Osteoblast (primary cell): ENCODE data around the gene STARD10. TPM values are rescaled to one million over a fixed set of nuclear protein-coding genes. Genes with fewer than 3 reads are reported as not detected.

Experiments
- DNase-seq: peaks from one replicate; pipeline ENCODE4 v3.0.0; 2011; ENCODE audit warnings: low spot score, mixed read lengths; ENCODE audit not compliant: insufficient read length; ENCODE audit errors: missing footprints
- H2AFZ ChIP-seq: 2 replicates; pipeline ENCODE4 v1.6.0; 2011; ENCODE audit warnings: mild to moderate bottlenecking, low read length
- H3K27ac ChIP-seq: 2 replicates; pipeline ENCODE4 v1.5.1; 2011; ENCODE audit warnings: mild to moderate bottlenecking, low read depth, low read length, moderate library complexity
- H3K27me3 ChIP-seq: 2 replicates; pipeline ENCODE4 v1.6.0; 2012; ENCODE audit warnings: mild to moderate bottlenecking, control low read depth, inconsistent platforms, low read length, moderate library complexity; ENCODE audit not compliant: insufficient read depth
- H3K36me3 ChIP-seq: 2 replicates; pipeline ENCODE4 v1.5.1; 2011; ENCODE audit warnings: mild to moderate bottlenecking, low read length, control low read depth, moderate library complexity; ENCODE audit not compliant: insufficient read depth
- H3K4me1 ChIP-seq: 2 replicates; pipeline ENCODE4 v1.5.1; 2011; ENCODE audit warnings: mild to moderate bottlenecking, low read length, control low read depth, moderate library complexity; ENCODE audit not compliant: insufficient read depth
- H3K4me2 ChIP-seq: 2 replicates; pipeline ENCODE4 v1.6.0; 2011; ENCODE audit warnings: mild to moderate bottlenecking, low read length; ENCODE audit not compliant: insufficient read depth
- H3K4me3 ChIP-seq: fragments of 200-600 bp; sonication (generic); 3 replicates; pipeline ENCODE4 v1.5.1; 2012; ENCODE audit warnings: mild to moderate bottlenecking, low read length, inconsistent platforms; ENCODE audit not compliant: insufficient read depth
- H3K79me2 ChIP-seq: 2 replicates; pipeline ENCODE4 v1.6.0; 2012; ENCODE audit warnings: mild to moderate bottlenecking, low read length, control low read depth, inconsistent platforms; ENCODE audit not compliant: insufficient read depth
- H3K9me3 ChIP-seq: 2 replicates; pipeline ENCODE4 v1.5.1; 2011; ENCODE audit warnings: low read depth, low read length, control low read depth
- H4K20me1 ChIP-seq: 2 replicates; pipeline ENCODE4 v1.6.0; 2012; ENCODE audit warnings: mild to moderate bottlenecking, low read length, control low read depth; ENCODE audit not compliant: insufficient read depth
- CTCF ChIP-seq: IDR thresholded peaks from 2 replicates; pipeline ENCODE4 v1.5.1; 2011; ENCODE audit warnings: mild to moderate bottlenecking, low read depth, low read length, moderate library complexity; ENCODE audit errors: extremely low read depth
- total RNA-seq: library from RNA; depleted of rRNA; stranded (reverse); fragments of >200 nt; gene quantifications from 2 replicates; pipeline ENCODE4 v1.2.3, GENCODE V29; 2012

STARD10 gene
- total RNA-seq, 1 donor, result 25.7 TPM

GRCh38 chr11:72759468-72759985 lies 34.3 kb downstream of the STARD10 start:
- no peaks in the 10 kb centered on the region for H3K9me3 ChIP-seq
- H3K4me1 ChIP-seq, result peaks cover 16% of the 10 kb centered on the region
- H3K27me3 ChIP-seq, result no peaks in the 10 kb centered on the region
- no peak overlapping the region for H3K4me3 ChIP-seq
- DNase-seq, result no peak
- no peaks in the 10 kb centered on the region for H4K20me1 ChIP-seq
- H3K79me2 ChIP-seq, result no peaks in the 10 kb centered on the region
- H3K27ac ChIP-seq, result no peak overlapping the region
- H3K36me3 ChIP-seq, result no peaks in the 10 kb centered on the region
- H3K4me2 ChIP-seq, result no peak overlapping the region
- TF ChIP-seq CTCF, result no peak
- no peak overlapping the region for H2AFZ ChIP-seq

GRCh38 chr11:72758690-72759389 lies 35.0 kb downstream of the STARD10 start:
- no peaks in the 10 kb centered on the region for H4K20me1 ChIP-seq
- peak overlapping the region; percentile 41 for H3K4me2 ChIP-seq
- TF ChIP-seq CTCF, result no peak
- peaks cover 16% of the 10 kb centered on the region for H3K4me1 ChIP-seq
- no peaks in the 10 kb centered on the region for H3K9me3 ChIP-seq
- H3K4me3 ChIP-seq, result no peak overlapping the region
- no peaks in the 10 kb centered on the region for H3K27me3 ChIP-seq
- peak overlapping the region; percentile 64 for H3K27ac ChIP-seq
- no peaks in the 10 kb centered on the region for H3K79me2 ChIP-seq
- DNase-seq, result peak; percentile 92
- no peaks in the 10 kb centered on the region for H3K36me3 ChIP-seq
- H2AFZ ChIP-seq, result no peak overlapping the region

- peak; percentile 96 for DNase-seq
- no peak for TF ChIP-seq CTCF
- Histone ChIP-seq H3K27ac (peak overlapping the region; percentile 64), H3K27me3 (no peaks in the 10 kb centered on the region), H3K9me3 (no peaks in the 10 kb centered on the region), H3K4me3 (no peak overlapping the region), H3K36me3 (no peaks in the 10 kb centered on the region), H3K4me1 (peaks cover 16% of the 10 kb centered on the region), H3K79me2 (no peaks in the 10 kb centered on the region), H4K20me1 (no peaks in the 10 kb centered on the region), H2AFZ (no peak overlapping the region), H3K4me2 (peak overlapping the region; percentile 41)
Measured at GRCh38 chr11:72758304-72758689, 35.5 kb downstream of the STARD10 start.

GRCh38 chr11:72755713-72756285 lies 38.0 kb downstream of the STARD10 start:
- no peak overlapping the region for H3K4me3 ChIP-seq
- no peaks in the 10 kb centered on the region for H3K27me3 ChIP-seq
- no peak overlapping the region for H2AFZ ChIP-seq
- peak; percentile 58 for DNase-seq
- no peaks in the 10 kb centered on the region for H3K36me3 ChIP-seq
- H4K20me1 ChIP-seq, result no peaks in the 10 kb centered on the region
- H3K4me2 ChIP-seq, result no peak overlapping the region
- no peak overlapping the region for H3K27ac ChIP-seq
- H3K9me3 ChIP-seq, result no peaks in the 10 kb centered on the region
- peaks cover 35% of the 10 kb centered on the region for H3K4me1 ChIP-seq
- peaks cover 14% of the 10 kb centered on the region for H3K79me2 ChIP-seq
- TF ChIP-seq CTCF, result no peak
